ENCODE data around the gene KLHL26.

The KLHL26 gene

GRCh38 chr19:18588611-18589379 is 48.0 kb upstream of the KLHL26 start, which contains the start of gene REX1BD (continued):
- TF ChIP-seq ZNF776 (tag by site-specific recombination; IDR thresholded peaks at IDR 0.05; ENCODE audit: borderline replicate concordance) (no peak), ZFHX2 (tag by site-specific recombination; conservative IDR thresholded peaks at IDR 0.05) (peak; percentile 98), ZNF626 (tag by site-specific recombination; IDR thresholded peaks at IDR 0.05) (no peak), ZFP3 (tag by site-specific recombination; IDR thresholded peaks at IDR 0.05; ENCODE audit: low read depth) (0 out of 2 replicates have a peak, but pooled peaks have one; percentile 9), INSM2 (tag by site-specific recombination; IDR thresholded peaks at IDR 0.05) (peak; percentile 65), EGR2 (tag by site-specific recombination; IDR thresholded peaks at IDR 0.05; ENCODE audit: low read depth) (peak; percentile 94), ZNF266 (tag by site-specific recombination; IDR thresholded peaks at IDR 0.05; ENCODE audit: low read depth) (no peak), PBX3 (CRISPR knock-in tag; IDR thresholded peaks at IDR 0.05) (no peak), ZNF302 (tag by site-specific recombination; IDR thresholded peaks at IDR 0.05; ENCODE audit: low read depth) (no peak), ZFP37 (tag by site-specific recombination; IDR thresholded peaks at IDR 0.05) (peak; percentile 89), ZNF560 (tag by site-specific recombination; IDR thresholded peaks at IDR 0.05; ENCODE audit: borderline replicate concordance) (no peak), ZNF433 (tag by site-specific recombination; IDR thresholded peaks at IDR 0.05; ENCODE audit: low read depth) (no peak), ZSCAN18 (tag by site-specific recombination; IDR thresholded peaks at IDR 0.05) (0 out of 2 replicates have a peak, but pooled peaks have one; percentile 63), ZNF354C (tag by site-specific recombination; IDR thresholded peaks at IDR 0.05; ENCODE audit: borderline replicate concordance, low read depth) (no peak), ZNF19 (tag by site-specific recombination; IDR thresholded peaks at IDR 0.05; ENCODE audit: low read depth) (no peak), ZNF600 (tag by site-specific recombination; IDR thresholded peaks at IDR 0.05) (peak; percentile 100), AEBP2 (tag by site-specific recombination; IDR thresholded peaks at IDR 0.05; ENCODE audit: borderline replicate concordance) (no peak), ZSCAN16 (tag by site-specific recombination; IDR thresholded peaks at IDR 0.05) (peak; percentile 33; the same call in 1 of the 2 replicates), ZNF148 (tag by site-specific recombination; IDR thresholded peaks at IDR 0.05; ENCODE audit: borderline replicate concordance) (peak; percentile 83; the same call in 1 of the 2 replicates), ZNF10 (tag by site-specific recombination; IDR thresholded peaks at IDR 0.05) (peak; percentile 74; the same call in 1 of the 2 replicates), ZNF513 (tag by site-specific recombination; IDR thresholded peaks at IDR 0.05) (no peak), ZNF514 (tag by site-specific recombination; IDR thresholded peaks at IDR 0.05) (no peak), ZNF561 (tag by site-specific recombination; IDR thresholded peaks at IDR 0.05; ENCODE audit: borderline replicate concordance) (peak; percentile 99; the same call in 1 of the 2 replicates), ZNF704 (tag by site-specific recombination; IDR thresholded peaks at IDR 0.05) (no peak), RBAK (tag by site-specific recombination; IDR thresholded peaks at IDR 0.05) (no peak), OVOL3 (tag by site-specific recombination; IDR thresholded peaks at IDR 0.05) (no peak; the same call in 1 of the 2 replicates), ZNF426 (tag by site-specific recombination; IDR thresholded peaks at IDR 0.05) (no peak)

Data from HEK293 (cell line).